Subcutaneous adipose tissue (tissue), 4 donors: ENCODE data around the gene ARHGEF28. TPM values are rescaled to one million over a fixed set of nuclear protein-coding genes. Genes with fewer than 3 reads are reported as not detected.

Source experiments
- CTCF ChIP-seq: fragments of 450-650 bp; IDR thresholded peaks from one replicate; pipeline ENCODE4 v1.5.1; 2016; ENCODE audit warnings: low read depth, mild to moderate bottlenecking, control low read depth, antibody characterized with exemption, moderate library complexity
- total RNA-seq, 4 donors: library from RNA; depleted of rRNA; stranded (reverse); fragments of >200 nt; gene quantifications; one replicate each; pipeline ENCODE4 v1.1.0, GENCODE V29; 2016

Gene ARHGEF28
- total RNA-seq, 4 donors from 2014 or later, result 9.9 to 46.3 (median 17.3) TPM

GRCh38 chr5:73777192-73777591 is 151.2 kb downstream of the ARHGEF28 start:
- TF ChIP-seq CTCF, result no peak

DNA sequence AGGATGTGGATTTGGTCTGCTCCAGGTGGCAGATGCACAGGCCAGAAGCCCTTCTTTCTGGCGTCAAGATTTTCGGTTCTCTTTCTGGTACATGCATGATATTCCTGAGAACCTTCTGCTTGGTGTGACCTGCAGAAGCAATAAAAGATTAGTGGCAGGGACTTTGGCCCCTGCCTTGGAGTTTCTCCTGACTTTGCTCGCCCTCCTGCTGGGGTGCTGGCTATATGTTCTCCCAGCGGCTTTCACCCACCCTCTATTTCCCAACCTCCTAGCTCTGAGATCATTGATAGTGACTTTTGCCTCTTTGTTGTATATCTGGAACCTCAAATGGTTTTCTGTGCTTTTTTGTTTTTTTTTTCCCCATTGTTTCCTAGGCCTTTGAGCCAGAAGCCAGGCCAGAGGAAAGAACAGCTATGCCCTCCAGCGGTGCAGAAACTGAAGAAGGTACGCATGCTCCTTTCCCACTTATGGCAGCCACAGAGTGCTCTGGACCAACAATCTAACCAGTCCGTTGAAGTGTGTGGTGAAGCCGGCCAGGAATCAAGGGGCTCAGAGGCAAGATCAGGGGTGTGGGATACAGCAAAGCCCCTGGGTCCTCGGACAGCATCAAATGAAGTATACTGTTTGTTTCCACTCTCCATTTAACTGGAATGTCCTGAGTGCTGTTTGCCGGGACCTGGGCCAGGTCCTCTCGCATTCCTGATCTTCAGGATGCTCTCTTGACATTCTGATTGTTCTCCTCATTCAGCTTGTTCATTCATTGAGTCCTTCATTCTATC is 154.5 kb downstream of the ARHGEF28 start:
- no peak for TF ChIP-seq CTCF

DNA sequence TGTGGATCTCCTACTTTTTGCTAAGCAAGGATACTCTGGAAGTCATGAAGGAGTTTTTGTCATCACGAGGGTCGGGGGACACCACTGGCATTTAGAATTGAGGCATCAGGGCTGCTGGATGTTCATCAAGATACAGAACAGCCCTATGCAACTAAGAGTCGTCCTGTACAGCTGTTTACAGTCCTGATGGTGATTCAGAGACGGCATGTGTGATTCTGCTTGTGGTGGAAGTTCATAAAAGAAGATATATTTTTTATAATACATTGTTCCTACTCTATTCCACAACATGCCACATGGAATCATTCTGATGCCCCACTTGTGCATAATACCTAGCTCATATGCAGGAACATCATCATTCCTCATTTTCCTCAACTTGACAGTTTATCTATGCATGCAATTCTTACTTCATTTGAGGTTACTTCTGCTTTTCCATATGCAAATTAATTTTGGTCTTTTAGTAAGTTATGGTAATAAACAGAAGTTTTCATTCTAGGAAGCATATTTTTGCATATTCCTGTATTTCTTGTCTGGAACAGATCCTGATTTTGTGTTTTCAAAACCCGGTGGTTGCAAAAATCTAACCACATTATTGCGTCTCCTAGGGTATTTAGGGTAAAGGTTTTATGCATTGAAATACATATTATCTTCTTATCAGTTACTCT is 155.2 kb downstream of the ARHGEF28 start:
- TF ChIP-seq CTCF, result no peak

DNA sequence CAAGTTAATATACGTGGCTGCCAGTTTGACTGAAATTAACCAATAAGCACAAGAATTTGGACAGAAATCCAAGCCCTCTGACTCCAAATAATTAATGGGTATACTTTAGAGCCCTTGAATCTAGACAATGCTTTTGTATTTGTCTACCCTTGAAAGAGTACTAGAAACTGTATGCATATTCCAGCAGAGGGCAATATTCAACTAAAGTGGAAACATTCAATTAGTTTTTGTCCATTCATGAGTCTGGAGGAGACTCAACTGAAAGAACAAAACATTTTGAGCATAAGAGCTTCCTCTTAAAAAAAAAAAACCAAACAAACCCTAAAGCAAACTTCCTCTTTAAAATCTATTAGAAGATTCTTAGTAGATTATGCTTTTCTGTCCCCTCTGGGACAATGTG is 157.8 kb downstream of the ARHGEF28 start:
- TF ChIP-seq CTCF, result no peak

- TF ChIP-seq CTCF, result no peak
These were observed 160.2 kb downstream of the ARHGEF28 start for GRCh38 chr5:73786043-73786831.

DNA sequence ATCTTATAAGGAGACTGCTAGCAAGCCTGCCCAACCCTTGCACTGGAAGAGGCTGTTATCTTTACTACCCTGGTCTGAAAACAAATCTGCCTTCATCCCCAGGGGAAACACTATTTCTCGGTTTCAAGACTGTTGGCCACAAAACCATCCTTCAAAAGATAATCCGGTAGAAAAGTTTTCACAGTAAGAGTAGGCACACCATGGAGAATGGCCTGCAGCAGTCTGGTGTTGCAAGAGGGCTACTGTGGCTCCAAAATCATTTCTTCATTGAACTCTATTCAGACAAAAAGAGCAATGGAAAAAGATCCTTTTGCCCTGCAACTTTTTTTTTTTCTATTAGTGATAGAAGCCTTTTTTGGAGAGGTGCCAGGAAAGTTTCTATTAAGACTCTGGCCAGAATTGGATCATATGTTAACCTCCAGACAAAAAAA is 163.9 kb downstream of the ARHGEF28 start:
- no peak for TF ChIP-seq CTCF

GRCh38 chr5:73791389-73791788 is 165.4 kb downstream of the ARHGEF28 start:
- TF ChIP-seq CTCF, result no peak
